Activated gamma-delta T cell treated with Interleukin-2 at 50 U/mL for 16 hours (primary cell): ENCODE results near the gene KRTAP10-10.
A peak's percentile ranks its signal among the peaks of the same experiment; 100 is the strongest.
"Not testable (repeated sequence)": the region's sequence is repeated elsewhere in the genome, so short reads cannot be mapped to it uniquely, and the experiment has no call there.

Experiments
- DNase-seq: peaks from one replicate; pipeline ENCODE4 v3.0.0-alpha.2; 2020

The KRTAP10-10 gene

GRCh38 chr21:44653656-44654575 is 16.8 kb downstream of the KRTAP10-10 start:
- peak; percentile 67 for DNase-seq

- DNase-seq: no peak
Measured at GRCh38 chr21:44654576-44655175, 17.5 kb downstream of the KRTAP10-10 start, which contains the start of gene KRTAP12-4. Gene KRTAP12-4 (minus strand): TSS chr21:44654659. CDS start chr21:44654614, 45 bp downstream.

- no peak for DNase-seq
Measured at GRCh38 chr21:44656868-44657267, 19.7 kb downstream of the KRTAP10-10 start.

GRCh38 chr21:44657635-44658540 is 20.7 kb downstream of the KRTAP10-10 start, which contains the start of gene KRTAP12-3:
Gene KRTAP12-3 (plus strand): TSS chr21:44657932. CDS start chr21:44657980, 48 bp downstream.
- peak; percentile 49 for DNase-seq

GRCh38 chr21:44658541-44658910 is 21.4 kb downstream of the KRTAP10-10 start:
- no peak for DNase-seq

- no peak for DNase-seq
Measured at GRCh38 chr21:44658913-44659595, 21.9 kb downstream of the KRTAP10-10 start.

- not testable (repeated sequence) for DNase-seq
Measured at GRCh38 chr21:44661567-44661966, 24.4 kb downstream of the KRTAP10-10 start.

- DNase-seq: no peak
Measured at GRCh38 chr21:44664691-44665090, 27.5 kb downstream of the KRTAP10-10 start.

- DNase-seq: no peak
Measured at GRCh38 chr21:44666401-44667320, 29.5 kb downstream of the KRTAP10-10 start, which contains the start of gene KRTAP12-2. Gene KRTAP12-2 (minus strand): TSS chr21:44666927. CDS start chr21:44666886, 41 bp downstream.

- no peak for DNase-seq
Measured at GRCh38 chr21:44667612-44668011, 30.5 kb downstream of the KRTAP10-10 start.

GRCh38 chr21:44670642-44671432 is 33.7 kb downstream of the KRTAP10-10 start:
- no peak for DNase-seq

- DNase-seq: no peak
Measured at GRCh38 chr21:44671911-44672310, 34.8 kb downstream of the KRTAP10-10 start.

- no peak for DNase-seq
Measured at GRCh38 chr21:44677881-44678280, 40.7 kb downstream of the KRTAP10-10 start.

GRCh38 chr21:44681152-44681551 is 44.0 kb downstream of the KRTAP10-10 start:
- no peak for DNase-seq

- DNase-seq: no peak
Measured at GRCh38 chr21:44681861-44682579, 44.9 kb downstream of the KRTAP10-10 start, which contains the start of gene KRTAP12-1. Gene KRTAP12-1 (minus strand): TSS chr21:44682163. CDS start chr21:44682123, 40 bp downstream.

GRCh38 chr21:44682580-44683151 is 45.5 kb downstream of the KRTAP10-10 start:
- DNase-seq: no peak

- no peak for DNase-seq
Measured at GRCh38 chr21:44684077-44684476, 46.9 kb downstream of the KRTAP10-10 start.

GRCh38 chr21:44684483-44684882 is 47.3 kb downstream of the KRTAP10-10 start:
- no peak for DNase-seq

GRCh38 chr21:44685050-44685449 is 47.9 kb downstream of the KRTAP10-10 start:
- DNase-seq: not testable (repeated sequence)
